HPDE6-E6E7 (cell line): ENCODE measurements around the gene RHBDL2.
"Not testable (repeated sequence)": the region's sequence is repeated elsewhere in the genome, so short reads cannot be mapped to it uniquely, and the experiment has no call there.

ENCODE experiments used
- DNase-seq: peaks from one replicate; pipeline ENCODE4 v3.0.0; 2011; ENCODE audit warnings: missing footprints; ENCODE audit errors: extremely low spot score

RHBDL2 gene, protein sequence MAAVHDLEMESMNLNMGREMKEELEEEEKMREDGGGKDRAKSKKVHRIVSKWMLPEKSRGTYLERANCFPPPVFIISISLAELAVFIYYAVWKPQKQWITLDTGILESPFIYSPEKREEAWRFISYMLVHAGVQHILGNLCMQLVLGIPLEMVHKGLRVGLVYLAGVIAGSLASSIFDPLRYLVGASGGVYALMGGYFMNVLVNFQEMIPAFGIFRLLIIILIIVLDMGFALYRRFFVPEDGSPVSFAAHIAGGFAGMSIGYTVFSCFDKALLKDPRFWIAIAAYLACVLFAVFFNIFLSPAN

DNA sequence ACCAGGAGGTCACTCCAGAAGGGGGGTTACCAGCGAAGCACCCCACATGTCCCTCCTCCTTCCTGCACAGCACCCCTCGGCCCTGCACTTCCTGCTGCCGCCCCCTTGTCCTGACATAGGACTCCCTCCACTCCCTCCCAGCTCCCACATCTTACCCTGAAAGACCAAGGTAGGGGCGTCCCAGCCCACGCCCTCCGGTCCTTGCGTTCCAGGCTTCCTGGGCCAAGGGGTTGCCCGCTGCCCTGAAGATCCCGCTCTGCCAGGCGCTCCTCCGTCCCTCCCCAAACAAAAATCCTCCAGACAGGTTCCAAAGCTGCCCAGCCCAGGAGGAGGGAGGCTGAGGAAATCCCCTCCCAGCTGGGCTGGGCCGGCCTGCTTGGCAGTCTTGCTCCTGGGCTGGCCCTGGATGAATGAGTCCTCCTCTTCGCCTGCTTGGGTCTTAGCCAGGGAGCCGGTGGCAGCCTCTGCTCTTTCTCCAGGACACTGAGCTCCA lies at the start of gene RHBDL2:
Gene RHBDL2 (minus strand): TSS at position 304 of the 493 bp plus-strand sequence. CDS start 22,618 bp downstream, outside the sequence.
- DNase-seq, result peak; percentile 80

DNA sequence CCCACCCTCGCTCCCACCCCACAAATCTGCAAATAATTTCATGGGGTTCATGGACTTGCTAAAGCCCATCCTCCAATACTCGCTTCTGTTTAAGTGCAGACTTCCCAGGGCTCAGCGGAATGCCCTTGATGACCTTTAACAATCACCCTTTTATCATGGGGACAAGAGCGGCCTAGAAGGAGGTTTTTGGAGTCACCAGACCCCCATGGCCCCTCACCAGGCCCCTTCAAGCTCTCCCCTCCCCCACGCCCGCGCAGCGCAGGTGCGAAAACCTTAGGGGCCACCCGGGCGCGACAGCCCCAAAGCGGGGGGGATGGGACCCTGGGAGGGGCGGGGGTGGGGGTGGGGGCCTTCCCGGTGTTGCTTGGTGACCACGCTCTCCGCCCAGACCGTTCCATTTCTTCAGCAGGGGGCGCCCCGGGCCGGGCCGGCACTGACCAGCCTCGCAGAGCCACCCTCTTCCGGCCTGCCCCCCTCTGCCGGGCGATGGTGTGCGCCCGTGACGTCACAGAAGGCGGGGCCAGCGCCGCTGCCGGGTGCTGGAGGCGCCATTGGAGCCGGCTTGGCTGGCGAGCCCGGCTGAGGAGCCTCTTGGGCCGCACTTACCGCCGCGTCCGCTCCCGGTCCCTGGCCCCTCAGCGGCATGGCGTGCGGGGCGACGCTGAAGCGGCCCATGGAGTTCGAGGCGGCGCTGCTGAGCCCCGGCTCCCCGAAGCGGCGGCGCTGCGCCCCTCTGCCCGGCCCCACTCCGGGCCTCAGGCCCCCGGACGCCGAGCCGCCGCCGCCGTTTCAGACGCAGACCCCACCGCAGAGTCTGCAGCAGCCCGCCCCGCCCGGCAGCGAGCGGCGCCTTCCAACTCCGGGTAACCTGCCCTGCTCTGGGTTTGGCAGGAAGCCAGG lies 49.4 kb upstream of the RHBDL2 start, which contains the start of gene AKIRIN1:
Gene AKIRIN1 (plus strand): TSS at position 539 of the 900 bp plus-strand sequence. CDS start 105 bp downstream, at position 644.
- peak; percentile 94 for DNase-seq

DNA sequence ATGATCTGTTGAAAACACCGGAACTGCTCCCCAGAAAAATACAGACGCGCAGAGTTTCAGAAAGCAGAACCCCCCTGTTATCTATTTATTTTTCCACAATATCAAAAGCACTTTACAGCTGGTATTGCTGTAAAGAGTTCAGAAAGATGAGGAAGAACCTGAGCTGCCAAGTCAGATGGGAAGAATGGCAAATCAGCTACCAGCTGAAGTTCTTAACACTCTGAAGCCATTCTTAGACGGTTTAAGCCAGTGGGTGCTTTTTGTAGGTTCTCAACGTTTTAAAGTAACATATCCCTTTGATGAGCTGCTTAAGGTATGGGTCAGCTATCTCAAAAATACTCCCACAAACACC lies 48.7 kb upstream of the RHBDL2 start:
- DNase-seq, result no peak

DNA sequence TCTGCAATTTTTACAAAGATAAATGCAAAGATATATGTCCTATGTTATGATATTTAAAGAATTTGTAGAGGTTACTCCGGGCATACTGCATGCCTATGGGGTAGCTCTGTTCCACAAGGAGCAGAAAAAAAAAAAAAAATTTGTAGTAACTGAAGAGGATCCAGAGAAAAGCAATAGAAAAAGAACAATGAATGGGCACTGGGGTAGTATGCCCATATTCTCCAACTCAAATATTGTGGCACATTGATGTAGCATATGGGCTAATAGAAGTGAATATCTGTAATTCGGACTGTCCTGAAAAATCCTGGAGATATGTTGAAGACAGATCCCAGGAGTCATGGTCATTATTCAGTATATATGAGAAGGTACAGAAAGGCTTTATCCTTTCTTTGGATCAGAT lies 48.3 kb upstream of the RHBDL2 start:
- no peak for DNase-seq

DNA sequence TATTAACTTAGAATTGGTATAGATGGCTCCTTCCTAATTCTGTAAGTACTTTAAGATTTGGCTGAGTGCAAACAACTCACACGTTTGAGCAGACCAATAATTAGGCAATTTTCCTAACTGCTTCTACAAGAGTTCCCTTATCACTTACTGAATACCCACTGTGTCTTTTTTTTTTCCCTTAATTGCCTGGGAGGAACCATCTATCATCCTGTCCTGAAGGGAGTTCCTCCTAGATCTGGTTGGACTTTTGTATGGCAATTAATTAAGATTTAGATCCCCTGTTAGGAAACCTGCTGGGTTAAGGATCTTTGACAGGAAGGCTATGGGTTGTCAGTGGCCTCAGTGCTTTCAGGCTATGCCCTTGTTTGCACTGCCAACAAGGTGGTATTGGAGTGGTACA lies 37.8 kb upstream of the RHBDL2 start:
- DNase-seq, result not testable (repeated sequence)

DNA sequence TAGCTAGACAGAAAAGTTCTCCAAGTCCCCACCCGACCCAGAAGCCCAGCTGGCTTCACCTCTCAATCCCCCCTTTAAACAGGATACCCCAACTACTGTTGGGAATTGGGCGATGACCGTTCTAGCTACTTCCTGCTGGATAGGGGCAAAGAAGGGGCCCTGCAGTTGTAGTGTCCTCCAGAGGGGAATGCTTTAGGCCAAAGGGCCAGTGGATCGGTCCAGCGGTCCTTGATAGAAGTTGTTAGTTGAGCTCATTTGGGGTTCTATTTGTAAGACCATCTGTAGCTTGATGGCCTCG lies 36.6 kb upstream of the RHBDL2 start:
- DNase-seq, result not testable (repeated sequence)

DNA sequence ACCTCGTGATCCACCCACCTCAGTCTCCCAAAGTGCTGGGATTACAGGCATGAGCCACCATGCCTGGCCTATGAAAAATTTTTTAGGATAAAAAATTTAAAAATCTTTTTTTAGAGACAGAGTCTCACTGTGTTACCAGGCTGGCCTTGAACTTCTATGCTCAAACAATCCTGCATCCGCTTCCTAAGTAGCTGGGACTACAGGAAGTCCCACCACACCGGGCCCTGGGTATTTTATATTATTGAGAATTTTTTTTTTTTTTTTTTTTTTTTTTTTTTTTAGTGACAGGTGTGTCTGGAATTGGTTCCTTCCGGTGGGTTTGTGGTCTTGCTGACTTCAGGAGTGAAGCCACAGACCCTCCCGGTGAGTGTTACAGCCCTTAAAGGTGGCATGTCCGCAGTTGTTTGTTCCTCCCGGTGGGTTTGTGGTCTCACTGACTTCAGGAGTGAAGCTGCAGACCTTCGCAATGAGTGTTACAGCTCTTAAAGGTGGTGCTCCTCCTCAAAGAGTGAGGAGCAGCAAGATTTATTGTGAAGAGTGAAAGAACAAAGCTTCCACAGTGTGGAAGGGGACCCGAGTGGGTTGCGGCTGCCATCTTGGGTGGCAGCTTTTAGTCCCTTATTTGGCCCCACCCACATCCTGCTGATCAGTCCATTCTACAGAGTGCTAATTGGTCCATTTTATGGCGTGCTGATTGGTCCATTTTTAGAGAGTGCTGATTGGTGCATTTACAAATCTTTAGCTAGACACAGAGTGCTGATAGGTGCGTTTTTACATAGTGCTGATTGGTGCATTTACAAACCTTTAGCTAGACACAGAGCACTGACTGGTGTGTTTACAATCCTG lies 36.0 kb upstream of the RHBDL2 start:
- DNase-seq, result not testable (repeated sequence)

DNA sequence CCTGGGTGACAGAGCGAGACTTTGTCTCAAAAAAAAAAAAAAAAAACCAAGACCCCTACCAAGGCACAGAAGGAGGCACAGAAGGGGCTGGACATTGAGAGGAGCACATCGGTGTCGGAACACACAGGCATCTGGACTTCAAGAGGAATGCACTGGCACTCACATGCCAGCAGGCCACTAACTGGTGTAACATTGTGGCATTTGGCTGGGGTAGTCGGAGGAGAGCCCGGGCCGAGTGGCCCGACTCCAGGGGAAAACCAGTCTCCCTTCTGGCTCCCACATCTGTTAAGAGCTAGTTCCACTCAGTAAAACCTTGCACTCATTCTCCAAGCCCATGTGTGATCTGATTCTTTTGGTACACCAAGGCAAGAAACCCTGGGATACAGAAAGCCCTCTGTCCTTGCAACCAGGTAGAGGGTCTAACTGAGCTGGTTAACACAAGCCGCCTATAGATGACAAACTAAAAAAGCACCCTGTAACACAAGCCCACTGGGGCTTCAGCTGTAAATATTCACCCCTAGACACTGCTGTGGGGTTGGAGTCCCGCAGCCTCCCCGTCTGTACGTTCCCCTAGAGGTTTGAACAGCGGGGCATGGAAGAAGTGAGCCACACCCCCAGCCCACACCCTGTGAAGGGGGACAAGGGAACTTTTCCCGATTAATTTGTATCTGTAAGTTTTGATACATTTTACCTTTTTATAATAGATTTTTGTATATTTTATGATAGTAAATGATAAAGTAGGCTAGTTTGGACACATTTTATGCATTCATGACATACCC lies 32.2 kb upstream of the RHBDL2 start:
- DNase-seq, result no peak

DNA sequence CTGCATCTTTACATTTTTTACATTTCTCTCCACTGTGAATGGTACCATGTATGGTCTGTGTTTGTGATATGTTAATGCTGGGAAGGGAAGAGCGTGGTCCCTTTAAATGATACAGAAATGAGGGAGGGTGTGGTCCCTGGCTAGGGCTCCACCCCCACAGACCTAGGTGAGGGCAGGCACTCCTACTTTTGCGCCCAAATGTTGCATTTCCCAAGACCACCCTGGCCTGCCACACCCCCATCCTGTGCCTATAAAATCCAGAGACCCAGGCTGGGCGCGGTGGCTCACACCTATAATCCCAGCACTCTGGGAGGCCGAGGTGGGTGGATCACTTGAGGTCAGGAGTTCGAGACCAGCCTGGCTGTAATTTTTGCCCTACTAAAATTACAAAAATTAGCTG lies 31.5 kb upstream of the RHBDL2 start:
- not testable (repeated sequence) for DNase-seq

DNA sequence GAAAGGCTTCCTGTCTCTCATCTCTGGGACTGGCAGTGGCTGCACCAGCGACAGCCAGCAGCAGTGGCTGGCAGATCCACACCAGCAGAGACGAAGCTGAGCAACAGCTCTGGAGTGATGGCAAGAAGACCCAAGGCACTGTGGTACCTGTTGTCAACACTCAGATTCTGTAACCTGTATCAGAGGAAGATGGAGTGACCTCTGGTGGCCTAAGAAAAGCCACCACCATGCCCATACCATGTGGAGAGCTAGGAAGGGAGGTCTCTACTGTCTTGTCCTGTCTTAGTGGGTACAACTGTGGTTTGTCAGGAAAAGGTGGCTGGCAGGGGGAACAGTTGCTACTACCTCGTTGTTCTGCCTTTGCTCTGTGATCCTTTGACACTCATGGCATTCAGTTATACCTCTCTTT lies 22.5 kb upstream of the RHBDL2 start:
- no peak for DNase-seq

DNA sequence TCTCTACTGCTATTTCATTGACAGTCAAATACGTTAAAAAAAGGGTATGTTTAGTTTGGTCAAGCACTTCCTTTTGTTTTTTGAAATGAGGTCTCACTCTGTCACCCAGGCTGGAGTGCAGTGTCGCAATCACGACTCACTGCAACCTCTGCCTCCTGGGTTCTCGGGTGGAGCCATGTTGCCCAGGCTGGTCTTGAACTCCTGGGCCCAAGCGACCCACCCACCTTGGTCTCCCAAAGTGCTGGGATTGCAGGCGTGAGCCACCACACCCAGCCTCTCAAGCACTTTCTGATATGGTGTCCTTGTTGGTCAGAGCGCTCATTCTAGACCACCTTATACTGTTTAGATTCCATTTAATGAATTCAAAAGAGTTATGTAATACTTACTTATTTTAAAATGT lies 20.9 kb upstream of the RHBDL2 start:
- DNase-seq, result no peak

DNA sequence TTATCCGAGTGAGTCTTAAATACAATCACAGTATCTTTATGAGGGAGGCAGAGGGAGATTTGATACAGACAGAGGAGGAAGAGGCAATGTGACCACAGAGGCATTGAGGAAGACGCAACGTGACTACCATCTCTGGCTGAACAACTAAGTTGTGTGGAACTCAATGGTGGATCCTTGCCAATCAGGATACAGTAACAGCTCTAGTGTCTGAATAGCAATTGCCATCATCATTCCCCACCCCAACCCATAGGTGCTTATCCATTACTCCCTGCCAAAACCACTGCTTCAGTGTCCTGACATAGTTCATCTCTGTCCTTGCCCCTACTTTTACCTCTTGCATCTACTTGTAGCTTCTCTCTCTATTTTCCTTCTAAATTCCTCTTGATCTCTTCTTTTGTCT lies 20.5 kb upstream of the RHBDL2 start:
- DNase-seq, result no peak

DNA sequence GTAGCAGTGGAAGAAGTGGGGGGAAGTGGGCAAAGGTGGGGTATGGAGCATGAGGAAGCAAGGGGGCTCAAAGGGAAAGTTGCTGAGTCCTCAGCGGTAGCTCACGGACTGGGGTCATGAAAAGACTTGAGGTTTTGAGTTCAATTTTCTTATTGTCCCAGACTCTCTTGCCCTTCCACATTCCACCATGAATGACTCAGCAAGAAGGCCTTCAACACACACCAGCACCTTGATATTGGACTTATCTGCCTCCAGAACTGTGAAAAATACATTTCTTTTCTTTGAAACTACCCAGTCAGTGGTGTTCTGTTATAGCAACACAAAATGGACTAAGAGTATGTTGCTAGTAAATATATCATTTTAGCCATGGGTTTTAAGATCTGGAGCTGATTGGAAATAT lies 17.3 kb upstream of the RHBDL2 start:
- DNase-seq, result peak; percentile 40

DNA sequence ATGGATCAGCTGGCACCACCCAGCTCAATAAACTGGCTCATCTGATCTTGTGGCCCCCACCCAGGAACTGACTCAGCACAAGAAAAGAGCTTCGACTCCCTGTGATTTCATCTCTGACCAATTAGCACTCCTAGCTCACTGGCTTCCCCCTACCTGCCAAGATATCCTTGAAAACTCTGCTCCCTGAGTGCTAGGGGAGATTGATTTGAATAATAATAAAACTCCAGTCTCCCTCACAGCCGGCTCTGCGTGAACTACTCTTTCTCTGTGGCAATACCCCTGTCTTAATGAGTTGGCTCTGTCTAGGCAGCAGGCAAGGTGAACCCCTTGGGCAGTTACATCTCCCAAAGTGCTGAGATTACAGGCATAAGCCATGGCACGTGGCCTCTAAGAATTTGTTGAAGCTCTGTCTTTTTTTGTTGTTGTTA lies 11.8 kb upstream of the RHBDL2 start:
- no peak for DNase-seq

DNA sequence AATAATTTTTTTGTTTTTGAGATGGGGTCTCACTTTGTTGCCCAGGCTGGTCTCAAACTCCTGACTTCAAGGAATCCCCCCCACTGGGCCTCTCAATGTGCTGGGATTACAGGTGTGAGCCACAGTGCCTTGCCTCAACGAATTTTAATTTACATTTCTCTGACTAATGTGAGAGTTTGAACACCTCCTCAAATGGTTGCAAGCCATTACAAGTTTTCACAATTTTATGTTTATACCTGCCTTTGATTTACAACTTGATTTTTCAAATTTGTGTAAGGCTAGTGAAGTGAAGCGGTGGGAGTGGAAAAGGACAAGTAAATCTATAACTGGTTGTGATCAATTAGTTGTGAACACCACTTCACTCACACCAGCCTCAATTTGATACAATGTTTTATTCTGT lies 8.9 kb upstream of the RHBDL2 start:
- no peak for DNase-seq

DNA sequence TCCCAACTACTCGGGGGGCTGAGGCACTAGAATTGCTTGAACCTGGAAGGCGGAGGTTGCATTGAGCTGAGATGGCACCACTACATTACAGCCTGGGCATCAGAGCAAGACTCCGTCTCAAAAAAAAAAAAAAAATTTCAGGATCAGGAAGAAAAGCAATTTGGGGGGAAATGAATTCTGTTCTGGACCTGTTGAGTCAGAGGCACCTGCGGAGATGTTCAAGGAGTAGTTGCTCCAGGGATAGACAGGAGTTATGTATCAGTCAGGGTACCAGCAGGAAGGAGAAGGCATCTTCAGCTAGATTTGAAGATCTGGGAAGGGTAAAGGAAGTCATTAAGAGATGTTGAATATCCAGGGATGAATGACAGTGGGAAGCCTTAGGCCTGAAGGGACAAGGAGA lies 2.9 kb upstream of the RHBDL2 start:
- DNase-seq, result no peak

DNA sequence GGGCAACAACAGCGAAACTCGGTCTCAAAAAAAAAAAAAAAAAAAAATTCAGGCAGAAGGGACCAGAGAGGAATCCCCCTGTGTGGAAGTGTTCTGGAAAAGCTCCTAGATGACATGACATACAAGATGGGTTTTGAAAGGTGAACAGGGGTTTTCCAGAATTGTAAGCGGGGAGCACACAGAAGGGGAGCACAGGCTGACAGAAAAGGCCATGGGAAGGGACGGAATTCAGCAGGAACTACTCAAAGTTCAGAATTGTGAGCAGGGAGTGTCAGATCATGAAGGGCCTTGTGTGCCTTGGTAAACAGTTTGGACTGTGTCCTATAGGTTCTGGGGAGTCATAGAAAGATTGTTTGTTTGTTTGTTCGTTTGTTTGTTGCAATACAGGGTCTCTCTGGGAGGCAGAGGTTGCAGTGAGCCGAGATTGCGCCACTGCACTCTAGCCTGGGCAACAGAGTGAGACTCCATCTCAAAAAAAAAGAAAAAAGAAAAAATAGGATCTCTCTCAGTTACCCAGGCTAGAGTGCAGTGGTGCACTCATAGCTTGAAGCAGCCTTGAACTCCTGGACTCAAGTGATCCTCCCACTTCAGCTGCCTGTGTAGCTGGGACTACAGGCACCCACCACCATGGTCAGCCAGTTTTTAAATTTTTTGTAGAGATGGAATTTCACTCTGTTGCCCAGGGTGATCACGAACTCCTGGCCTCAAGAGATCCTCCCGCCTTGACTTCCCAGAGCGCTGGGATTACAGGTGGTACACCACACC lies 1.2 kb upstream of the RHBDL2 start:
- DNase-seq, result no peak

DNA sequence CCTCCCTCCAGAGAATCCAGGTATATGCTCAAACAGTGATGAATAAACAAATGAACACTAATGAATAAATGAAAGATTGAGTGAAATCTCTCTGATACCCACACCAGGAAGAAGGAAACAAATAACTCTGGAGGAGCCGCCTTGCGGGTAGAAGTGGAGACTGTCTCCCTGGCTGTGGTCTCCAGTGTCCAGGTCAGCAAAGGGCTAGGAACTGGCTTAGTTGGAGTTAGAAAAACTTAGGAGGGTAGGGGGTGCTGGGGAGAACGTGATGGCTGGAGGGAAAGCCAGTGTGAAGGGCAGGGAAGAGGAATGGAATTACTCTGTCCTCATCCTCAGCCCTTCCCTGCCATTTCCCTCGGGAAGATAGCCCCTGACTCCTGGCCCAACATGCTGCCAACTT lies 537 bp downstream of the RHBDL2 start:
- DNase-seq, result no peak

DNA sequence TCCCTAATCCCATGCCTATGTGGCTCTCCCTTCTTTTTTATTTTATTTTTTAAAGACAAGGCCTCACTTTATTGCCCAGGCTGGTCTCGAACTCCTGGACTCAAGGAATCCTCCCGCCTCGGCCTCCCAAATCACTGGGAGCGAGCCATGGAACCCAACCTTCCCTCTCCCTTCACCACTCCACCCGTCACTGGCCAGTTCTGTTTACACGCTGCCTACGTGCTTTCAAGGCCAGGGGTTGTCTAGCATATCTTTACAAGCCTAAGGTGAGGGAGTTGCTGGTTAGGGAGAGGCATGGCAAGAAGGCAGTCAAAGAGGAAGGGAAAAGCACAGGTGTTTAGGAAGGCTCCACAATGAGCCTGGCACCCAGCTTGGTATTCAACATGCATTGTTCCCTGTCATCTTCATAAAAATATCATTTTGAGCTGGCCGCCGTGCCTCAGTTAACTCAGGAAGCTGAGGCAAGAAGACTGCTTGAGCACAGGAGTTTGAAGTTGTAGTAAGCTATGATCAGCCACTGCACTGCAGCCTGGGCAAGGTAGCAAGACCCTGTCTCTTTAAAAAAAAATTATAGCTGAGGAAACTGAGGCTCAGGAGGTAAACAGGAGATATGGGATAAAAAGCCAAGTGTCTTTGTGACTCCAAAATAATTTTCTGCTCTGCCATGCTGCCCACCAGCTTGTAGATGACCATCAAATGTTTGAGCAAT lies 1.1 kb downstream of the RHBDL2 start:
- no peak for DNase-seq

DNA sequence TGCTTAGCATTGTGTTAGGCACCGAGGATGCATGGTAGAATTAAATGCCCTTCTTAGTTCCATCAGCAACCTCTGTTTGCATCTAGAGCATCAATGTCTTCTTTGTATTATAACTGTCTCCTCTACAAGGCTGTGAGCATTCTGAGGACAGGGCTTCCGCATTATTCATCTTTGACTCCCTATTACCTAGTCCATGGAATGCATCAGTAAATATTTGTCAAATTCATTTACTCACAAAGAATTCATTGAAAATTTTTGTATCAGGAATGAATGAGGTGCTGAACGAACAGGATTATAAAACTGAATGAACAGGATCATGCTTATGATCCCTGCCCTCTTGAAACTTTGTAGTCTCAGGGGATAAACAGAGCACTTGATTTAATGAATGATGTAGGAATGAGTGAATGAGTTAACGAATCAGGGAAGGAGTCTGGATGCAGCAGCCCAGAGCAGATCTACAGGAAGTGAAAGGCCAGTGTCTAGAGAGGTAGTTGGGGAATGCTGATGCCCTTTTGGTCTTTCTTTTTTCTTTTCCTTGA lies 2.8 kb downstream of the RHBDL2 start:
- no peak for DNase-seq
